ENCODE data around the gene DLX1.
"Not testable (repeated sequence)": the region's sequence is repeated elsewhere in the genome, so short reads cannot be mapped to it uniquely, and the experiment has no call there.

Gene DLX1

DNA sequence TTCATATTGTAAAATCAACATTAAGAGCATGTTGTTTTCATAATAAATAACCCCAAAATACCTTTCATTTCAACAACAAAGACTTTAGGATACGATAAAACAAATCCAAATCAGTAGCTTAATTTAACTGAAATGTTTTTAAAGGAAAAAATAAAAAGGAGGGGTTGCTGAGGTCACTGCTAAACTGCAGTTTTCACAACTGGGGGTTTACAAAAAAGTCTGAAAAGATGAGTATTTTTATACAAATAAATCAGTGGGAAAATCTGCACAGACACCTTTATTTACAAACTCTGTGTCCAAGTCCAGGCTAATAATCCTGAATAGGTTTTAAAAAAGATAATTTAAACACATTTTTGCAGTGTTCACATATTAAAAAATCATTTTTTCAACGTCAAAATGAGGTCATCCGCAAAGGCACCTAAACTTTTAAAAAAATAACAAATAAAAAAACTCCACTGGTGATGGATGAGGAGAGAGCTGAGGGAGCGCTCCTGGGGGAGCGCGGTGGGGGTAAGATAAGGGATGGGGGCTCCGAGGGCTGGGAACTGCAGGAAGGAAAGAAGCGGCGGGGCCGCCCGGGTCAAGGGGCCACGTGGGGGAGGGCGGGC, 14.3 kb downstream of the DLX1 start:
- no peak for DNase-seq

DNA sequence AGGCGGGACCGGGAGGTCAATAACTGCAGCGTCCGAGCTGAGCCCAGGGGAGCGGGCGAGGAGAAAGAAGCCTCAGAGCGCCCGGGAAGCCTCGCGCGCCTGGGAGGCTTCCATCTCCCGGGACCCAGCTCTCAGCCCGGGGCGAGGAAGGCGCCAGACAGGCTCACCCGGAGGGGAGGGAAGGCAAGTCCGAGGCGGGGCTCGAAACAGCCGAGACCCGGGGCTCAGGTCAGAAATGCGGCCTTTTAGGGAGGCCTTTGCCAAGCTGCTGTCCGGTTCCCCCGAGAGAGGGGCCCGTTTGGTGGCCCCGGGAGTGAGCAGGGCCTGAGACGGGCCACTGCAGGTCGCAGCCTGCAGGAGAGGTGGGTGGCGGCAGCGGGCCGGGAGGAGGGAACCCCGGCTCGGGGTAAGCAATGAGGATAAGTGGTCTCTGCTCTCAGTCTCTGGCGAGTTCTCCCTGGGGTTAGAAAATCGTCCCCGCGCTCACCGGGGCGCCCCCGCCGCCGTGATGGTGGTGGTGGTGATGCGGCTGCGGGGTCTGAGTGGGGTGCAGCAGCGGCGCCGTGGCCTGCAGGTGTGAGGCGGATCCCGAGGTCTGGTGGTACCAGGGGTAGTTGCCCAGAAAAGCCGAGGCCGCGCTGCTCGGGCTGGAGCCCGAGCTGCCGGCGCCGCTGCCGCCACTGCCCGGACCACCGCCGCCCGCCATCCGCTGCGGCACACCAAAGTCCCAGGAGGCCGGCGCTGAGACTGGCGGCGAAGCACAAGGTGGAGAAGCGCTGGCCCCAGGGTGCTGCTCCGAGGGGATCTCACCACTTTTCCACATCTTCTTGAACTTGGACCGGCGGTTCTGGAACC, 15.0 kb downstream of the DLX1 start:
- peak; percentile 21 for DNase-seq

DNA sequence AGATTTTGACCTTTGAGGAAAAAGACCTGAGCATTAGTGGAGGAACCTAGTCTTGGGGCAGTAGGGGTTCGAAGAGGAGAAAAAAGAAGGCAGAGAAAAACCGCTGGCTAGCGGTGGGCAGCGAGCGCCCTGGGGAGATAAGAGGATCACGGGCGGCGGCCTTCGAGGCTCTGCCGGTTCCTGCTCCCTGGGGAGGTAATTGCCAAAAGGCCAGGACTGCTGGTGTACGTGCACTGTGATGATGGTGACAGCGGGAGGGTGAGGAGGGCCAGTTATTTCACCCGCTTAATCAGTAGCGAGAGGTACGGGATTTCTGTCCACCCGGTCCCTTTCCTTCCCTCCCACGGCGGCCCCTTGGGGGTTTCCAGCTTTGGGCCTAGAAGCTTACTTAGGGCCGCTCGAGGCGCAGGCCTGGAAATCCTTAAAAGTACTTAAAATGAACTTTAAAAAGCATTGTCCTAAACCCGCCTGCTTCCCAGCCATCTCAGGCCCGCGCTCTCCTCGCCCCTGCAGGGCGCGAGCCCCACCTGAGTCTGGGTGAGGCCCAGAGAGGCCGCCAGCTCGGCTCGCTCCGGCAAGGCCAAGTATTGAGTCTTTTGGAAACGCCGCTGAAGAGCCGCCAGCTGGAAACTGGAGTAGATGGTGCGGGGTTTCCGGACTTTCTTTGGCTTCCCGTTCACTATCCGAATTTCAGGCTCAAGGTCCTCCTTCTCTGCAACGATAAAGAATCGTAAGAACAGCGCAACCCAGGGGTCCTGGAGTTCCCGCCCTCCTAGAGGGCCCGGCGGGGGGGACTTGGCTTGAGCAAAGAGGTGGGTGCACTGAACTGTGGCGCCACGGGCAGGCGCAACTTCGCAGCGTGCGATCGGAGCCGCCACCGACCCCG, 15.9 kb downstream of the DLX1 start:
- peak; percentile 60 for DNase-seq

DNA sequence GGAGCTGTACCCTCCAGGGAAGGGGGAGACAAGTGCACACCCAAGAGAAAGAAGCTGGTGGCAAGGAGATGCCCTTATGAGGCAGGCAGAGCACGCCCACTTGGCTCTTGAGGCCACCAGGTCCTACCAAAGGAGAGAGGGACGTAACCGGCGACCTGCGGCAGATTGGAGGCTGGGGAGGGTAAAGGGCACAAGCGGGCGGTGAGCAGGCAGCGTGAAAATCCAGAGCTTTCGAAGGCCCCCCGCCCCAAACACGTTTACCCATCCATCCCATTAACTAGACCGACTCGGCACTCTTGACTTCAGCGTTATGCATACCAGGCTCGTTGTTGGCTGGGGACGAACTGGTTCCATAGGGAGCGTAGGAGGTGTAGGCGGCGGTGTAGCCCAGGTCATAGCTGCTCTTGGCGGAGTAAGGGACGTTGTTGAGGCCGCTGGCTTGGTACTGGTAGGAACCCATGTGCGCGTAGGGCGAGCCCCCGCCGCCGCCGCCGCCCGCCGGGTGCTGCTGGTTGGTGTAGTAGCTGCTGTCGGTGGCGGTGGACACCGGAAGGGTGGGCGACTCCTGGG, 16.6 kb downstream of the DLX1 start:
- DNase-seq = peak; percentile 72

- peak; percentile 96 for DNase-seq
Observed at GRCh38 chr2:172102391-172103359, 17.4 kb downstream of the DLX1 start, which contains the start of gene DLX2. Gene DLX2, minus strand, starts transcription at chr2:172102900. Its CDS starts 362 bp downstream, at chr2:172102538.

GRCh38 chr2:172103471-172104272, 18.4 kb downstream of the DLX1 start:
- peak; percentile 61 for DNase-seq

GRCh38 chr2:172105471-172106107, 20.3 kb downstream of the DLX1 start:
- DNase-seq = no peak

DNA sequence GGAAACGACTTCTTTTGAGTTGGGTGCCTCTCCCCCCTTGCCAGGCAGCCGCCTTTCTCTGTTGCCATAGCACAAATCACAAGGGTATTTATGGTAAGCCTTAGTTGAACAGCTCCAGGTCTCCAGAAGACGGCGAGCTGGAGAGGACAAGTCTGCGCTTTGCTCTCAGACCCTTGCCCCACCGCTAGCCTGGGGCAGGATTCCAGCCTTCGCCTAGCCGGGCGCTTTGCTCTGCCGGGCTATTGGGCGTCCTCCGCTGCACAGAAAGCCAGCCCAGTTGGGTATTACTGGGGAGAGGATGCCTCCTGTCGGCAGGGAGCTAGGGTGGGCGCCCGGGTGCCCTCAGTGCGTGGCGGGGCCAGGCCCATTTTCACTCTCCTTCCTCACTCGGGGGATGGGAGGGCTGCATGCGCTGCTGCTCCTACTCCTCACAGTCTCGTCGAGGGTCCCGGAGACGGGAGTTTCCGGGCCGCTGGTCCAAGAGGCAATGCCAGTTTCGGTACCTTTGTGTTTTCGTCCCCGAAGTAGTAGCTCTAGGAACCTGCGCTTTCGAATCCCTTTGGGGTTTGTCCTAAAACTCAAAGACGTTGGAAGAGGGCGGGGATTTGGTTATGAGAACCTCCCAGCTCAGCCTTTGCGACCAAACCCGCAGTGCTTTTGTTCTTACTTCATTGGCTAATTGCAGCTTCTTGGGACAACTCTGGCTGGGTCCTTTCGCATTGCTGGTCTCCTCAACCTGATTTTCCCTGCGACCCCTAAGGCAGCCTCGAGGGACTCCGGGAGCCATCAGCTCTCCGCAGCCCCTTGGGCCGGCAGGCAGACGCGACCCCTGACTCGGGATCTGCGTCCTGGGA, 21.0 kb downstream of the DLX1 start:
- DNase-seq = peak; percentile 50

GRCh38 chr2:172107690-172108586, 22.6 kb downstream of the DLX1 start:
- no peak for DNase-seq

- no peak for DNase-seq
Observed at GRCh38 chr2:172108587-172108930, 23.3 kb downstream of the DLX1 start.

DNA sequence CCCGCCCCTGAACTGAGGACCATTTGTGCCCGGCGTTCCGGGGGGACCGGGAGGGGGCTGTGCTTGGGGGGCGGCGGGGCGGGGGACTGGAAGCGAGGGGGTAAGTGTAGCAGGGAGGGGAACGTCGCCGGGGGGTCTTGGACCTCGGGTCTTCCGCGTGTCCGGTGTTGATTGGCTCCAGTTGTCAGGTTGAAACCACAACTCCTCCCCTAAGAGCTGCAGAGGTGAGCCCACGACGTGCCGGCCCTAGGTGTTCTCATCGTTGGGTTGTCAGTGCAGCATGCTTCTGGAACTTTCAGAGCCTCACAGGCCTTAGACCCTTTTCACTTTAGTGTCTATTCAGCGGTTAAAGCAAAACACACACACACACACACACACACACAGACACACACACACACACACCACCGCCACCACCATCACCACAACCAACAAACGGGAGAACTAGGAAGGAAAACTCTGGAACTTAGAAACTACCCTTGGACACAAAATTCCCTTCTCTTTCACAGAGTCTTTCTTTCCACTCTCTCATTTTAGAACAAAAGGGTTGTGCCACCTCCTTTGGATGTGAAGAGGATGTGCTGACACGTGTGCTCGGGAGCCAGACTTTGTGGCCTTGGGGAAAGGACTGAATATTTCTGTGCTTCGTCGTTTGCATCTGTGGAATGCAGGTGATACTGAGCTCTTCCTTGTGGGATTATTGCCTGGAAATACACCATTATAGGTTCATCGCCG, 24.1 kb downstream of the DLX1 start:
- DNase-seq = no peak

DNA sequence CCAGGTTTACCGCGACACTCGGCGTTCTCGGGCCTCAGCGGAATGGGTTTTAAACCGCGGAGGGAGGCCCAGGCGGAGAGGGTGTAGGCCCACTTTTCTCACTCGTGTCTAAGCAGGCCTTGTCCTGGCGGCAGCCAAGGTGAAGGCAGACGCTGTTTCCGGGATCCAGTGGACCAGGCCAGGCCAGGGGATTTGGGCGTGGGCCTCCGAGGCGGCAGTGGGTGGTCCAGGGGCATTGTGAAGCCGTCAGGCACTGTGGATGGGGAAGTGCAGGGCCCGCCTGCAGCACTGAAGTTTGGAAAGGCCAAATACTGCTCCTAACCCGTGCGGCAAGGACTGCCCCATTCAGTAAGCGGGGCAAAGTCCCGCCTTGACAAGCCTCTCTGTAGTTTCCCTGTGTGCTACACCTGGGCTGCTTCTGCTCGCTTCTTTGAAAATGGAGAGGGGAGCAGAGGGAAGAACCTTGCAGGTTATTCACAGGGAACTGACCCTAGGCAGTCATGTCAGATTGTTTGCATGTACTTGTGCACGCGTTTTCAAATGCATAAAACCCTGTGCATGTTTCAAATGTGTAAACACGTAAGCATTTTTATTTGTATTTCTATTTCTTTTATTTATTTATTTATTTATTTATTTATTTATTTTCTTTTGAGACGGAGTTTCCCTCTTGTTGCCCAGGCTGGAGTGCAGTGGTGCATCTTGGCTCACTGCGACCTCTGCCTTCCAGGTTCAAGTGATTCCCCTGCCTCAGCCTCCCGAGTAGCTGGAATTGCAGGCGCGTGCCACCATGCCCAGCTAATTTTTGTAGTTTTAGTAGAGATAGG, 24.9 kb downstream of the DLX1 start:
- DNase-seq = no peak

- no peak for DNase-seq
Observed at GRCh38 chr2:172113617-172114016, 28.3 kb downstream of the DLX1 start.

GRCh38 chr2:172114176-172114575, 28.9 kb downstream of the DLX1 start:
- not testable (repeated sequence) for DNase-seq

GRCh38 chr2:172114579-172114978, 29.3 kb downstream of the DLX1 start:
- DNase-seq = no peak

- DNase-seq = no peak
Observed at GRCh38 chr2:172116107-172116506, 30.8 kb downstream of the DLX1 start.

DNA sequence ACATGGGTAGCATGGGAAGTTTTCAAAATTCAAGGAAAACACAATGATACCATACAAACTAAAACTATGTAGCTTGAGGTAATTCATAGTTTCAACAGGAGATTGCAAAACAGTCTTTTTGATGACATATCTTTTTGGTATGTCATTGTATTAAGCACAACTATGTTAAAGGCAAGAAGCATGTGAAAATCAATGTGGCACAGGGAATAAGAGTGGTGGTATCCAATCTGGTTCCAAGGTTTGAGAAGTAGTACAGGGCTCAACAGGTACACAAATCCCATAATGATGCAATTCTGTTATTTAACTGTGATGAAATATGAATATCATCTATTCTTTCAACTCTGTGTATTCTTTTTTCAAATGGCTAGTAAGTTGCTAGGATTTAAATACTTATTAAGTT, 33.8 kb downstream of the DLX1 start:
- DNase-seq = no peak

Measured in NCI-H526 treated with DMSO at 0.1 percent for 48 hours (cell line).